ENCODE measurements around the gene ZNF148. TPM values are rescaled to one million over a fixed set of nuclear protein-coding genes. Genes with fewer than 3 reads are reported as not detected.

The ZNF148 gene
- total RNA-seq, 1 experiment from 2014 or later, result 24.8 TPM

DNA sequence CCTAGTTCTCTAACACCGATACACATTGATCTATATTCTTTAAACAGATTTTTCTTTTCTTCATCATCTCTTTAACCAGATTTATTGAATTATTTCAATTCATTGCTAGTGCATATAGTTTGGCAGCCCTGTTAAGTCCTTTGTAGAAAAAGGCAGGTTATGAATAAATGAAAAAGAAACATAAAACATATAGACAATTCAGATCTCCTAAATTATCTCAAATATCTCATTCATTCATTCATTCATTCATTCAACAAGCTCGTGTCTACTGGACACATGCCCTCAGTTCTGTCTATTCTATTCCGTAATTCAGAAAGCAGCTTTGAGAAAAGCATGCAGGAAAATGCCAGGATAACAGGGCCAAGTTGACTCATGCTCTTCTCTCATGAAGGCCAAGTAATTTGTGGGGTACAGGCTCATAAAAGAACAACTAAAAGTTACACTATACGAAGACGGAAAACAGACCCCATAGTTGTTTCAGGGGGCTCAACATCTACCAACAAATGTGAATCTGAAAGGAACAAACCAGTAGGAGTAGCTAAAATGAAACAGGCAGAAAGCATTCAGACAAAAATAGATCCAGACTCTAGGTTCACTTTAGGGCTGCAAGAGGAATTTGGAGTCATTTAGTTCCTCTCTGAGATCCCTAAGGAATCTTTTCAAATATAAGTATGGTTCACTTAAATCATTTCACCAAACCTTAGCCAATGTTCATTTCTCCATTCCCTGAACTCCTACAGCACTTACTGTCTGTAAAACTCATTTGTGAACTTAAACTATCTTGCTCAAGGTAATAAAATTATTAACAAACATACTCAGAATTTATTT is 7.5 kb downstream of the ZNF148 start:
- H3K23ac ChIP-seq (ENCODE audit: insufficient read length, low read depth, low read length), result no peak overlapping the region
- no CpG with 5 or more reads among the region's 5 CpGs for WGBS (ENCODE audit: extremely low coverage, insufficient read length, low lambda C conversion rate)

More for the DNA sequence above, 7.5 kb downstream of the ZNF148 start:
- H3K4me2 ChIP-seq (ENCODE audit: insufficient read depth, insufficient read length, low read length), result no peak overlapping the region
- Mint-ChIP-seq H3K36me3 (ENCODE audit: insufficient read depth in 1 of 3, low read depth in 3 of 3) (peaks cover 0 to 8% (median 5%) of the 10 kb centered on the region in 3 experiments; a peak in 5 of 7 replicates), H3K27me3 (ENCODE audit: low read depth) (no peaks in the 10 kb centered on the region), H3K4me1 (peaks cover 13 to 14% of the 10 kb centered on the region in 2 experiments), H3K27ac (no peak overlapping the region), H3K9me3 (no peaks in the 10 kb centered on the region), H3K4me3 (no peak overlapping the region)
- no peak overlapping the region for H2BK15ac ChIP-seq (ENCODE audit: low read depth, low read length)
- H2BK12ac ChIP-seq (ENCODE audit: insufficient read length, low read depth, low read length), result no peak overlapping the region
- H3K79me2 ChIP-seq (ENCODE audit: insufficient read depth, low read length), result peaks cover 13% of the 10 kb centered on the region; the same call in 1 of the 2 replicates
- H2BK120ac ChIP-seq (ENCODE audit: low read depth, low read length, poor library complexity, severe bottlenecking), result no peak overlapping the region
- H3K56ac ChIP-seq (ENCODE audit: insufficient read length, low read depth, low read length), result no peak overlapping the region
- H2BK5ac ChIP-seq (ENCODE audit: insufficient read length, low read length), result no peak overlapping the region
- H3K18ac ChIP-seq (ENCODE audit: insufficient read length, low read depth, low read length), result no peak overlapping the region
- H3K27ac ChIP-seq (ENCODE audit: insufficient read length, low read depth, low read length), result no peak overlapping the region
- H4K5ac ChIP-seq (ENCODE audit: insufficient read length, low read depth, low read length), result no peak overlapping the region
- H2AFZ ChIP-seq (ENCODE audit: low read length), result no peak overlapping the region
- no peaks in the 10 kb centered on the region for H3K27me3 ChIP-seq (ENCODE audit: insufficient read depth, low read length)
- no peak overlapping the region for H4K91ac ChIP-seq (ENCODE audit: insufficient read length, low read depth, low read length)
- TF ChIP-seq, protein P1, sequence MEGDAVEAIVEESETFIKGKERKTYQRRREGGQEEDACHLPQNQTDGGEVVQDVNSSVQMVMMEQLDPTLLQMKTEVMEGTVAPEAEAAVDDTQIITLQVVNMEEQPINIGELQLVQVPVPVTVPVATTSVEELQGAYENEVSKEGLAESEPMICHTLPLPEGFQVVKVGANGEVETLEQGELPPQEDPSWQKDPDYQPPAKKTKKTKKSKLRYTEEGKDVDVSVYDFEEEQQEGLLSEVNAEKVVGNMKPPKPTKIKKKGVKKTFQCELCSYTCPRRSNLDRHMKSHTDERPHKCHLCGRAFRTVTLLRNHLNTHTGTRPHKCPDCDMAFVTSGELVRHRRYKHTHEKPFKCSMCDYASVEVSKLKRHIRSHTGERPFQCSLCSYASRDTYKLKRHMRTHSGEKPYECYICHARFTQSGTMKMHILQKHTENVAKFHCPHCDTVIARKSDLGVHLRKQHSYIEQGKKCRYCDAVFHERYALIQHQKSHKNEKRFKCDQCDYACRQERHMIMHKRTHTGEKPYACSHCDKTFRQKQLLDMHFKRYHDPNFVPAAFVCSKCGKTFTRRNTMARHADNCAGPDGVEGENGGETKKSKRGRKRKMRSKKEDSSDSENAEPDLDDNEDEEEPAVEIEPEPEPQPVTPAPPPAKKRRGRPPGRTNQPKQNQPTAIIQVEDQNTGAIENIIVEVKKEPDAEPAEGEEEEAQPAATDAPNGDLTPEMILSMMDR (conservative IDR thresholded peaks at IDR 0.05), result no peak
- H4K8ac ChIP-seq (replicated peaks; ENCODE audit: insufficient read length, low read depth, low read length), result no peak overlapping the region
- H2AK5ac ChIP-seq (ENCODE audit: insufficient read length, low read length), result no peak overlapping the region
- H3K4ac ChIP-seq (ENCODE audit: low read depth, low read length), result no peak overlapping the region
- no peak overlapping the region for H2BK20ac ChIP-seq (ENCODE audit: low read depth, low read length, poor library complexity, severe bottlenecking)
- DNase-seq, result no peak
- no peaks in the 10 kb centered on the region for H3K9me3 ChIP-seq (ENCODE audit: control insufficient read depth, low read depth, low read length)
- no peak overlapping the region for H3K9ac ChIP-seq (ENCODE audit: extremely low read depth, insufficient read length, low read length)
- H3K23me2 ChIP-seq (ENCODE audit: insufficient read length, low read depth, low read length, poor library complexity, severe bottlenecking), result no peaks in the 10 kb centered on the region
- H3K14ac ChIP-seq (ENCODE audit: insufficient read depth, low read length), result no peak overlapping the region
- H4K20me1 ChIP-seq (ENCODE audit: control insufficient read depth, insufficient read depth, insufficient read length), result no peaks in the 10 kb centered on the region
- H3K79me1 ChIP-seq (ENCODE audit: insufficient read depth, low read depth, low read length, poor library complexity, severe bottlenecking), result peaks cover 15% of the 10 kb centered on the region
- H3T11ph ChIP-seq (ENCODE audit: low read length), result no peak overlapping the region
- no peaks in the 10 kb centered on the region for H3K4me1 ChIP-seq (ENCODE audit: insufficient read depth, low read length)

All from H9 (cell line).